SK-N-SH (cell line): ENCODE results near the gene SELENOS. TPM values are rescaled to one million over a fixed set of nuclear protein-coding genes. Genes with fewer than 3 reads are reported as not detected.

ENCODE experiments used
- CTCF ChIA-PET: fragments of 300-600, 350-600 bp; formaldehyde crosslinking; extraction: SDS; loops from one replicate; lab custom pipeline; 2021; lab: Yijun Ruan, JAX
- POLR2A ChIA-PET: fragments of 350-600 bp; sonication (Branson Sonifier 250); formaldehyde crosslinking; extraction: SDS; loops from one replicate; lab custom pipeline; 2020; ENCODE audit warnings: antibody characterized with exemption, inconsistent platforms; lab: Yijun Ruan, JAX
- DNase-seq: peaks from one replicate; pipeline ENCODE4 v3.0.0; 2012
- H2AFZ ChIP-seq: fragments of 200-600 bp; sonication (generic); 2 replicates; pipeline ENCODE4 v1.8.1; 2016; ENCODE audit warnings: antibody characterized with exemption, mild to moderate bottlenecking, low read depth
- H3F3A ChIP-seq: fragments of 200-600 bp; sonication (generic); replicated peaks from 2 replicates; pipeline ENCODE3; 2016; ENCODE audit warnings: antibody characterized with exemption, mild to moderate bottlenecking; ENCODE audit not compliant: insufficient read depth
- H3K27ac ChIP-seq, 2 experiments: fragments of 200-500 bp in 1 of 2; fragments of 200-600 bp in 1 of 2; sonication (Bioruptor generic) in 1 of 2; sonication (generic), shearing (Covaris generic) in 1 of 2; 2 replicates each; pipeline versions ENCODE4 v1.5.1 to v1.6.1; 2014 to 2016; ENCODE audit warnings: low read depth in 2 of 2, inconsistent platforms in 1 of 2, low read length in 1 of 2, mild to moderate bottlenecking in 1 of 2, mixed read lengths in 1 of 2
- H3K27me3 ChIP-seq: fragments of 200-600 bp; sonication (generic), shearing (Covaris generic); 2 replicates; pipeline ENCODE4 v1.6.1; 2016; ENCODE audit warnings: mixed run types; ENCODE audit not compliant: insufficient read depth
- H3K36me3 ChIP-seq, 2 experiments: fragments of 200-500 bp in 1 of 2; fragments of 200-600 bp in 1 of 2; sonication (Bioruptor generic) in 1 of 2; sonication (generic) in 1 of 2; replicated peaks in 1 of 2; 2 replicates each; pipeline versions ENCODE3 to v1.5.1; 2014 to 2016; ENCODE audit warnings: low read length in 1 of 2, mild to moderate bottlenecking in 1 of 2; ENCODE audit not compliant: insufficient read depth in 2 of 2, control insufficient read depth in 1 of 2
- H3K4me1 ChIP-seq, 2 experiments: fragments of 200-500 bp in 1 of 2; fragments of 200-600 bp in 1 of 2; sonication (Bioruptor generic) in 1 of 2; sonication (generic), shearing (Covaris generic) in 1 of 2; 2 replicates each; pipeline versions ENCODE4 v1.5.1 to v1.6.1; 2014 to 2016; ENCODE audit warnings: low read depth in 1 of 2, low read length in 1 of 2, mixed run types in 1 of 2; ENCODE audit not compliant: insufficient read depth in 2 of 2, control insufficient read depth in 1 of 2
- H3K4me2 ChIP-seq: fragments of 200-600 bp; sonication (generic), shearing (Covaris generic); 2 replicates; pipeline ENCODE4 v1.6.1; 2017; ENCODE audit warnings: mixed run types
- H3K4me3 ChIP-seq, 2 experiments: fragments of 200-500 bp in 1 of 2; fragments of 200-600 bp in 1 of 2; sonication (Bioruptor generic) in 1 of 2; sonication (generic), shearing (Covaris generic) in 1 of 2; 2 replicates each; pipeline versions ENCODE4 v1.5.1 to v1.8.1; 2014 to 2016; ENCODE audit warnings: low read depth in 2 of 2, inconsistent platforms in 1 of 2, low read length in 1 of 2, mild to moderate bottlenecking in 1 of 2, mixed read lengths in 1 of 2, moderate library complexity in 1 of 2
- H3K79me2 ChIP-seq: fragments of 200-600 bp; sonication (generic); 2 replicates; pipeline ENCODE4 v1.8.1; 2017; ENCODE audit warnings: mild to moderate bottlenecking; ENCODE audit not compliant: insufficient read depth
- H3K9ac ChIP-seq: fragments of 200-600 bp; sonication (generic); 2 replicates; pipeline ENCODE4 v1.6.1; 2017; ENCODE audit warnings: mixed run types
- H3K9me2 ChIP-seq: fragments of 200-600 bp; sonication (generic); 2 replicates; pipeline ENCODE4 v1.6.1; 2017; ENCODE audit warnings: mixed run types
- H3K9me3 ChIP-seq: fragments of 200-600 bp; sonication (generic); 2 replicates; pipeline ENCODE4 v1.6.1; 2017; ENCODE audit warnings: mixed run types, mild to moderate bottlenecking, moderate library complexity
- H4K20me1 ChIP-seq: fragments of 200-600 bp; sonication (generic); 2 replicates; pipeline ENCODE4 v1.6.1; 2017; ENCODE audit warnings: mild to moderate bottlenecking, mixed run types; ENCODE audit not compliant: insufficient read depth
- EP300 ChIP-seq, 2 experiments: IDR thresholded peaks; 2 replicates each; pipeline versions ENCODE4 v1.4.0 to v1.6.1; 2012; ENCODE audit warnings: borderline replicate concordance in 1 of 2, low read depth in 1 of 2, low read length in 1 of 2
- FOSL2 ChIP-seq: IDR thresholded peaks from 2 replicates; pipeline ENCODE4 v1.4.0; 2012; ENCODE audit warnings: low read depth, mild to moderate bottlenecking, moderate library complexity, borderline replicate concordance
- GABPA ChIP-seq: IDR thresholded peaks from 2 replicates; pipeline ENCODE4 v1.4.0; 2012; ENCODE audit warnings: low read depth, mild to moderate bottlenecking
- GATA2 ChIP-seq: sonication (generic); formaldehyde crosslinking; IDR thresholded peaks from 2 replicates; pipeline ENCODE4 v1.5.0; 2020; ENCODE audit warnings: mild to moderate bottlenecking, missing genetic modification reagents
- SMC3 ChIP-seq: IDR thresholded peaks from 2 replicates; pipeline ENCODE4 v1.6.1; 2012; ENCODE audit warnings: low read depth, low read length, improper control_type of control experiment
- TAF1 ChIP-seq: IDR thresholded peaks from 2 replicates; pipeline ENCODE4 v1.6.1; 2012; ENCODE audit warnings: low read depth, mild to moderate bottlenecking, low read length, moderate library complexity, borderline replicate concordance
- TCF12 ChIP-seq: IDR thresholded peaks from 2 replicates; pipeline ENCODE4 v1.4.0; 2012
- WGBS: methylation state at CpG from one replicate; pipeline ENCODE4 v1.1.6; 2017; ENCODE audit warnings: low lambda C conversion rate; 5-methylcytosine and 5-hydroxymethylcytosine counted together
- polyA plus RNA-seq, 3 experiments: library from polyadenylated mRNA; depleted of rRNA; stranded (reverse); fragments of >200 nt; gene quantifications; 2 replicates each; pipeline ENCODE4 v1.2.3, GENCODE V29; 2012

The SELENOS gene
- polyA plus RNA-seq, 1 of the 3 experiments (the other 2 are of a cell fraction): 101 TPM

DNA sequence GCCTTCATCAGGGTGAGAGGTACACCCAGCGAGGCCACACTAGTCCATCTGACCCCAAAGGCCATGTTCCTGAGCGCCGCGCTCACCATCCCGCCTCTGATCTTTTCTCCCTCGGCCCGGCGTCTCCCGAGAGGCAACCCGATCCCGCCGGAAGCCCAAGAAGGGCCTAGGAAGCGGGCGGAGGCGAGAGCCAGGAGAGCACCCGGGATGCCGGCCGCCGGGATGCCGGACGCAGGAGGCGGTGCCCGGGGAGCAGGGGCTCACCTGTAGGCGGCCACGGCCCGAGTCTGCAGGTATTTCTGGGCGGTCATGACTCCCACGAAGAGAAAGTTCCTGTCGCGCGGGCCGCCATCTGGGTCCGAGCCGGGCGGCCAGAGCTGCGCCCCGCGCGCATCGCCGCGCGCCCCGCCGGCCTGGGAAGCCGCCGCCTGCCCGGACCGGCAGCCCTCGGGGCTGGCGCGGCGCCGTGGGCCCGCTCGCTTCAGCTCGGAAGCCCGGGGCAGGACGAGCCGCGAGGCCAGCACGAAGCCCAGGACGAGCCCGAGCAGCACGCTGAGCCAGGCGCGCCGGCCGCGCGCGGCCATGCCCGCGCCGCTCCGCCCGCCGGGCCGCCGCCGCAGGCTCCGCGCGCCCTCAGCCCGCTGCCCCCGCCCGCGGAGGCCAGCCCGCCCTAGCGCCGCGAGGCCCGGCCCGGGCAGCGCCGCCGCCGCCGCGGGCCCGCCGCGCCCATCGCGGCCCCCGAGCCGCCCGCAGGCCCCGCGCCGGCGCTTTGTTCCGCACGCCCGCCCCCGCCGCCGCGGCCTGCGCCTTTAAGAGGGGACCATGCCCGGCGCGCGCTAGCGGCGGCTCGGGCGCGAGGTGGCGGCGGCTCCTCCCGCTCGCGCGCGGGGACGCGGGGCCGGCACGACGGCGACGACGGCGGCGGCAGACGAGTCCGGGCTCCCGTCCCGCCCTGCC lies 26.1 kb downstream of the SELENOS start:
- CTCF ChIA-PET: interaction anchor here (0.6 to 12.8 kb wide), 19 partner anchors 8 to 244 kb away, joined by 3 to 190 read pairs (median 3); no protein-coding TSS in a partner anchor
- H4K20me1 ChIP-seq: peaks cover 46% of the 10 kb centered on the region
- peak overlapping the region; percentile 77 for H3K9ac ChIP-seq
- H3K9me3 ChIP-seq: no peaks in the 10 kb centered on the region
- peak overlapping the region; percentile 36 to 87; a peak in 3 of 4 replicates for H3K27ac ChIP-seq
- peak overlapping the region; percentile 69 to 89 for H3K4me3 ChIP-seq
- peaks cover 4 to 29% of the 10 kb centered on the region in 2 experiments; a peak in 2 of 4 replicates for H3K4me1 ChIP-seq
- TF ChIP-seq TAF1: 0 out of 2 replicates have a peak, but pooled peaks have one; percentile 29
- no peak for TF ChIP-seq FOSL2
- no peak overlapping the region for H2AFZ ChIP-seq
- H3F3A ChIP-seq: no peaks in the 10 kb centered on the region
- H3K4me2 ChIP-seq: peak overlapping the region; percentile 90
- H3K36me3 ChIP-seq: peaks cover 0 to 12% of the 10 kb centered on the region in 2 experiments
- WGBS: under 1% methylated on average over 26 of the region's 150 CpGs
- POLR2A ChIA-PET: interaction anchor here (0.6 to 1.8 kb wide), 4 partner anchors 102 to 243 kb away, joined by 3 to 8 read pairs (median 6); no protein-coding TSS in a partner anchor
- H3K9me2 ChIP-seq: no peaks in the 10 kb centered on the region
- no peaks in the 10 kb centered on the region for H3K27me3 ChIP-seq
- peak; percentile 68 for DNase-seq
- H3K79me2 ChIP-seq: peaks cover 49% of the 10 kb centered on the region

DNA sequence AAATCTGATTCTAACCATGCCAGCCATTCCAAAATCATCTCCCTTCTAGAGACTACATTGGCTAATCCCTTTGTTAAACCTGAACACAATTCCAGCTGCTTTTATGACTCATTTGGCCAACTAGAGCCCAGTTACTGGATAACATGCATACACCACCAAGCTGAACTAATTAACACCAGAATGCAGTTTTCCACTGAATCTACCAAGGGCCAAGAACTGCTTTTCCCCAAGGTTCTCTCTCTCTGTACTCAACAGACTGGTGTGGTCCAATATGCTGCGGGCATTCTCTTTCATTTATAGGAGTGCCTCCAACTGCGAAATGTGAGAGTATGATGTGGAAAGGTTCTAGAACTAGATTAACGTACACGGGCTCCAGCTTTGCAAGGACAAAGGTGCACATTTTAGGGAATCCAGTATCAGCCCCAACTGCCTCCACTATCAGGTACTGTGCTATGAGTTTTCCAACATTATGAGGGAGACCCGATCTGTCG lies 26.9 kb downstream of the SELENOS start:
- peak overlapping the region; percentile 77 for H3K9ac ChIP-seq
- H2AFZ ChIP-seq: no peak overlapping the region
- no peaks in the 10 kb centered on the region for H3K27me3 ChIP-seq
- no peaks in the 10 kb centered on the region for H3K9me2 ChIP-seq
- H3K36me3 ChIP-seq: peaks cover 0 to 18% of the 10 kb centered on the region in 2 experiments
- TF ChIP-seq FOSL2: peak; percentile 52; the same call in 1 of the 2 replicates
- peak; percentile 52; the same call in 1 of the 2 replicates for TF ChIP-seq TCF12
- no peak for TF ChIP-seq GABPA
- TF ChIP-seq, all 33 proteins: peak for 2
- ChIA-PET CTCF (interaction anchor here (0.8 to 12.8 kb wide), 10 partner anchors 8 to 235 kb away, joined by 3 to 190 read pairs (median 4); no protein-coding TSS in a partner anchor), POLR2A (interaction anchor here (0.9 kb wide), 1 partner anchor 49 kb away, joined by 3 read pairs; no protein-coding TSS in a partner anchor)
- no peaks in the 10 kb centered on the region for H3K9me3 ChIP-seq
- H3K4me1 ChIP-seq: peaks cover 4 to 25% of the 10 kb centered on the region in 2 experiments; a peak in 2 of 4 replicates
- DNase-seq: no peak
- H3K79me2 ChIP-seq: peaks cover 57% of the 10 kb centered on the region
- H4K20me1 ChIP-seq: peaks cover 54% of the 10 kb centered on the region
- H3K4me3 ChIP-seq: peak overlapping the region; percentile 69 to 89
- peak overlapping the region; percentile 36 to 87; a peak in 3 of 4 replicates for H3K27ac ChIP-seq
- H3K4me2 ChIP-seq: peak overlapping the region; percentile 90
- H3F3A ChIP-seq: no peaks in the 10 kb centered on the region
- 12% methylated on average over 6 of the region's 6 CpGs for WGBS

DNA sequence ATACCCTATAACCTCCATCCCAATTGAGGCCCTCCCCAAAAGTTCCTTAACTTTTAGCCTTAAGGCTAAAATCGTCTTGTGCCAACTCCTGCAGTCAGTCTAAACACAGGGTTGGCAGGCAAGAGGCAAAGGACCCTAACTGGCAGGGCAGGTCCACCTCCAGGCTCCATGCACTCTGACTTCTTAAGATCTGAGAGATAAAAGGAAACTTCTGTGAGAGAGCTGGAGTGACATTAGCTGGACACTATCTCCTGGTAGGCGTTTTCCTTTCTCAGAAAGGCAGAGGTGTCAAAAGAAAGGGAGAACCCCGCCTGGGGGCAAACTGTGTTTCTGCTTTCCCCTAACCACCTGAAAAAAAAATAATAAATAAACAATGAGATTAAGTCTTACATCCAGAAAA lies 29.0 kb downstream of the SELENOS start:
- Histone ChIP-seq H3K9me3 (no peaks in the 10 kb centered on the region), H4K20me1 (peaks cover 75% of the 10 kb centered on the region), H3K36me3 (peaks cover 0 to 18% of the 10 kb centered on the region in 2 experiments), H3K4me2 (no peak overlapping the region), H3K9ac (no peak overlapping the region), H3K79me2 (peaks cover 78% of the 10 kb centered on the region), H3F3A (no peaks in the 10 kb centered on the region), H3K9me2 (no peaks in the 10 kb centered on the region), H3K27ac (peak overlapping the region in 1 of 2 experiments; percentile 11; a peak in 1 of 4 replicates), H3K4me3 (no peak overlapping the region; a peak in 1 of 4 replicates), H3K27me3 (no peaks in the 10 kb centered on the region), H2AFZ (no peak overlapping the region), H3K4me1 (peaks cover 7 to 39% of the 10 kb centered on the region in 2 experiments; a peak in 2 of 4 replicates)
- 95% methylated on average over 3 of the region's 3 CpGs for WGBS
- ChIA-PET POLR2A (interaction anchor here (0.6 to 1.2 kb wide), 2 partner anchors 134 to 160 kb away, joined by 3 read pairs; no protein-coding TSS in a partner anchor), CTCF (interaction anchor here (0.6 to 12.8 kb wide), 5 partner anchors 23 to 159 kb away, joined by 3 to 190 read pairs (median 4); no protein-coding TSS in a partner anchor)
- DNase-seq: no peak
- no peak for TF ChIP-seq EP300 (IDR thresholded peaks at IDR 0.05; ENCODE audit: borderline replicate concordance in 1 of 2, low read depth in 1 of 2, low read length in 1 of 2)
- TF ChIP-seq GATA2 (CRISPR knock-in tag): no peak
- no peak for TF ChIP-seq SMC3
